Type B pancreatic cell (in vitro differentiated cells): Measurements from ENCODE around the gene MED25. TPM values are rescaled to one million over a fixed set of nuclear protein-coding genes. Genes with fewer than 3 reads are reported as not detected.

ENCODE experiments used
- DNase-seq: peaks from one replicate; pipeline ENCODE4 v3.0.0; 2021; ENCODE audit warnings: mixed read lengths; ENCODE audit not compliant: unreplicated experiment; ENCODE audit errors: extremely low spot score
- H3K27ac Mint-ChIP-seq: 2 replicates; pipeline ENCODE4 v1.8.0; 2021; ENCODE audit warnings: mild to moderate bottlenecking, mixed read lengths
- H3K27me3 Mint-ChIP-seq: 2 replicates; pipeline ENCODE4 v1.8.0; 2021; ENCODE audit warnings: mixed read lengths
- H3K36me3 Mint-ChIP-seq: 2 replicates; pipeline ENCODE4 v1.8.0; 2021; ENCODE audit warnings: mixed read lengths
- H3K4me1 Mint-ChIP-seq: one replicate; pipeline ENCODE4 v1.8.0; 2021; ENCODE audit warnings: mixed read lengths; ENCODE audit not compliant: unreplicated experiment
- H3K4me3 Mint-ChIP-seq: 2 replicates; pipeline ENCODE4 v1.8.0; 2021; ENCODE audit warnings: mild to moderate bottlenecking, mixed read lengths
- H3K9me3 Mint-ChIP-seq: 2 replicates; pipeline ENCODE4 v1.8.0; 2021; ENCODE audit warnings: mixed read lengths
- total RNA-seq: library from RNA; stranded (reverse); gene quantifications from 2 replicates; pipeline ENCODE4 v1.2.1, GENCODE V29; 2021; ENCODE audit warnings: low replicate concordance
- TF ChIP-seq, protein P1 (sequence below): fragments of 200-600 bp; sonication (generic); conservative IDR thresholded peaks from 2 replicates; pipeline ENCODE4 v1.5.0; 2021; ENCODE audit warnings: antibody characterized with exemption, mild to moderate bottlenecking

The MED25 gene
- total RNA-seq, 1 donor from 2014 or later: 88.9 TPM

DNA sequence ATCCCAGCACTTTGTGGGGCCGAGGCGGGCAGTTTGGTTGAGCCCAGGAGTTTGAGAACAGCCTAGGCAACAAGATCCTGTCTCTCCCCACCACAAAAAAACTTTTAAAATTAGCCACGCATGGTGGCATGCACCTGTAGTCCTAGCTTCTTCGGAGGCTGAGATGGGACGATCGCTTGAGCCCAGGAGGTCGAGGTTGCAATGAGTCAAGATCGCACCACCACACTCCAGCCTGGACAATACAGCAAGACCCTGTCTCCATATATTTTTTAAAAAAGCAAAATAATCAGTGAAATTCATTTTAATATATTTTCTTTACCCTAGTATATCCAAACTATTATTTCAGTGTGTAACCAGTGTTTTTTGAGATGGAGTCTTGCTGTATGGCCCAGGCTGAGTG lies 43.1 kb upstream of the MED25 start:
- H3K36me3 Mint-ChIP-seq: peaks cover 14% of the 10 kb centered on the region
- H3K9me3 Mint-ChIP-seq: no peaks in the 10 kb centered on the region
- H3K27me3 Mint-ChIP-seq: no peaks in the 10 kb centered on the region
- no peak overlapping the region for H3K4me3 Mint-ChIP-seq
- TF ChIP-seq, protein P1, sequence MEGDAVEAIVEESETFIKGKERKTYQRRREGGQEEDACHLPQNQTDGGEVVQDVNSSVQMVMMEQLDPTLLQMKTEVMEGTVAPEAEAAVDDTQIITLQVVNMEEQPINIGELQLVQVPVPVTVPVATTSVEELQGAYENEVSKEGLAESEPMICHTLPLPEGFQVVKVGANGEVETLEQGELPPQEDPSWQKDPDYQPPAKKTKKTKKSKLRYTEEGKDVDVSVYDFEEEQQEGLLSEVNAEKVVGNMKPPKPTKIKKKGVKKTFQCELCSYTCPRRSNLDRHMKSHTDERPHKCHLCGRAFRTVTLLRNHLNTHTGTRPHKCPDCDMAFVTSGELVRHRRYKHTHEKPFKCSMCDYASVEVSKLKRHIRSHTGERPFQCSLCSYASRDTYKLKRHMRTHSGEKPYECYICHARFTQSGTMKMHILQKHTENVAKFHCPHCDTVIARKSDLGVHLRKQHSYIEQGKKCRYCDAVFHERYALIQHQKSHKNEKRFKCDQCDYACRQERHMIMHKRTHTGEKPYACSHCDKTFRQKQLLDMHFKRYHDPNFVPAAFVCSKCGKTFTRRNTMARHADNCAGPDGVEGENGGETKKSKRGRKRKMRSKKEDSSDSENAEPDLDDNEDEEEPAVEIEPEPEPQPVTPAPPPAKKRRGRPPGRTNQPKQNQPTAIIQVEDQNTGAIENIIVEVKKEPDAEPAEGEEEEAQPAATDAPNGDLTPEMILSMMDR: no peak
- DNase-seq: no peak
- H3K27ac Mint-ChIP-seq: peak overlapping the region; percentile 98
- H3K4me1 Mint-ChIP-seq: peaks cover 16% of the 10 kb centered on the region

DNA sequence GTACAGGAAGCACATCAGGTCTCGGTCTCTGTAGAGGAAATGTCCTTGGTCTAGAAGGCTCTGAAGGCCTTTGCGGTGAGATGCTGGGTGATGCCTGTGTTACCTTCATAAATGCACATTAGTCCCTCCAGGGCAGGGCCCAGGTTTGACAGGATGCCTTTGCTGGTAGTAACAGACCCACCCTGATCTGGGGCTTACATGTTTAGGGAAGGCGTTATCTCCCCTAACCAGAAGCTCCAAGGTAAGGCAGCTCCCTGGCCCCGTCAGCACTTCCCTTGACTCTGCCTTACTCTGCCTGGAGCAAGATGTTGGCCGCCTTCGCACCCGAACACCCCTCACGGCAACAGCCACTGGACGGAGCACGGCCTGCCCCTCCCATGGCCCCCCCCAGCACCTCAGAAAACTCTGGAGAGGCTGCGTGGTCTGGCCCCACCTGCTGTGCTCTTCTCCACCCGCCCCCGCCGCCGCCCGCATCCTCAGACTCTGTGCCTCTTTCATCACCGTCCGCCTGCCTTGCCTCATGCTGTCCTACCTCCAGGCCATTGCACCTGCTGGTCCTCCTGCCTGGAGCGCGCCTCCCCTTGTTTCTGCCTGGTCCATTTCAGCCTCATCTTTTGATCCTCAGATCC lies 42.2 kb upstream of the MED25 start:
- TF ChIP-seq, protein P1: no peak
- Mint-ChIP-seq H3K27ac (peak overlapping the region; percentile 98), H3K9me3 (no peaks in the 10 kb centered on the region), H3K4me3 (peak overlapping the region; percentile 47), H3K4me1 (peaks cover 15% of the 10 kb centered on the region), H3K27me3 (no peaks in the 10 kb centered on the region), H3K36me3 (peaks cover 18% of the 10 kb centered on the region)
- no peak for DNase-seq

DNA sequence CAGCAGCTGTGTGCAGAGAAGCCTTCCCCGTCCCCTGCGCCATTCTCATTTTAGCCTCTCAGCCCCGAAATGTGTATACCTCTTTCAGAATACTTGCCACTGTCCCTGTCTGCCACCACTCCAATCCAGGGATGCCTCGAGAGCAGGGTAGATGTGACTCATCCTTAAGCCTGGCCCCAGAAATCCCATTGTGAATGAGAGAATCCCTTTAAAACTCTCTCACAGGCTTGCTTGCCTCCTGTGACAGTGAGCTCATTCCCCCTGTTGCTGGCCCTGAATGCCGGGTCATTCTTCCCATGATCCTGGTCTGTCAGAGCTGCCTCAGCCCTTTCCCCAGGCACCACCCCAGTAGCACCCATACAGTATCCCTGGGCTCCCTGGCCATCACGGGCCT lies 41.7 kb upstream of the MED25 start:
- no peak for DNase-seq
- TF ChIP-seq, protein P1: no peak
- peaks cover 20% of the 10 kb centered on the region for H3K4me1 Mint-ChIP-seq
- H3K9me3 Mint-ChIP-seq: no peaks in the 10 kb centered on the region
- peak overlapping the region; percentile 98 for H3K27ac Mint-ChIP-seq
- no peak overlapping the region for H3K4me3 Mint-ChIP-seq
- H3K36me3 Mint-ChIP-seq: peaks cover 21% of the 10 kb centered on the region
- H3K27me3 Mint-ChIP-seq: no peaks in the 10 kb centered on the region

DNA sequence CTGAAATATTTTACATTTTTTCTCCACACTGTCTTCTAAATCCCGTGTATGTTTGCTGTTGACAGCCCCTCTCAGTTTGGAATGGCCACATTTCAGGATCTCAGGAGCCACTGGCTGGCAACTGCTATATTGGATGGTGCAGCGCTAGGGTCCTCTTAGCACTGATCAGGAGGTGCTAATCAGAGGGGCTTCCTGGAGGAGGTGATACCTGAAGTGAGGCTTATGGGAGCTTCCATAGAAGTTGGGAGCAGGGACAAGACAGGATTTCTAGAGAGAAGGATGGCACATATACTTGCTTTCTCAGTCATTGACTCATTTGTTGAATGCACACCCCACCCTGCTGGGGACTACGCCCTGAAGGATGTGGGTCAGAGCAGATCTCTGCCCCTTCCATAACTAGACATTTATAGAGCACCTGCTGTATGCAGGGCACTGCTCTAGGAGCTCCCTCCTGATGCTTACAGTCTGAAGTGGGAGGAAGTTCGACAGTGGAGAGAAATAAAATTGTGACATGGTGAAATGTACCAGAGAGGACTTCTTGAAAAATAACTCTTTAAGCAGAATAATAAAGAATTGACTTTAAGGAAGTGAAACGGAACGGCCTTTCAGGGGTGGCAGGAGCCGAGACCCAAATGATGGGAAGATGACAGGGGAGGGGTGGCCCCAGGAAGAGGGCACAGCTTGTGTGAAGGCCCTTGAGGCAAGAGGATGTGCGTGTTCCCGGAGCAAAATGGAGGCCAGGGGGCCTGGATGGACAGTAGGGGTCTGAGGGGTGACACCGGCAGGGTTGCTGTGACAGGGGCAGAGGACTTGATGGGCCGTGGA lies 38.1 kb upstream of the MED25 start:
- TF ChIP-seq, protein P1: no peak
- peaks cover 8% of the 10 kb centered on the region for H3K4me1 Mint-ChIP-seq
- no peak overlapping the region for H3K27ac Mint-ChIP-seq
- DNase-seq: no peak
- H3K9me3 Mint-ChIP-seq: no peaks in the 10 kb centered on the region
- H3K36me3 Mint-ChIP-seq: peaks cover 26% of the 10 kb centered on the region
- H3K4me3 Mint-ChIP-seq: no peak overlapping the region
- H3K27me3 Mint-ChIP-seq: no peaks in the 10 kb centered on the region

DNA sequence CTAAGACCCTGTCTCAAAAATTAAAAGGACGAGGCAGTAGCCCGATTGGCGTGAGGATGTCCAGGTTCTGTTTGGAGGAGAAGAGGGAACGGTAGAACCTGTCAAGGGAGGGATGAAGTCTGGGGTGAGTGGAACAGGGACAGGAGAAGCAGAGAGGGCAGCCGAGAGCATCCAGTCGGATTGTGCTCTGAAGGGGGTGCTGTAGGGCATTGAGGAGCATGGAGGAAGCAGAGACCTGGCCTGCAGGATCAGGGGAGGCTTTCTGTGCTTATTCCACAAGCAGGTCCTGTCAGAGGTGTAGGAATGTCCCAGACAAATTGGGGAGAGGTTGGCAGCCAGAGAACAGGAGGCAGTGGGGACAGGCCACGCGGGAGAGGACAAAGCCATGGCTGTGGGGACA lies 37.2 kb upstream of the MED25 start:
- Mint-ChIP-seq H3K9me3 (no peaks in the 10 kb centered on the region), H3K4me1 (peaks cover 13% of the 10 kb centered on the region), H3K36me3 (peaks cover 31% of the 10 kb centered on the region), H3K4me3 (no peak overlapping the region), H3K27ac (peak overlapping the region; percentile 51), H3K27me3 (no peaks in the 10 kb centered on the region)
- TF ChIP-seq, protein P1: no peak
- no peak for DNase-seq
